Mesenchymal stem cell (in vitro differentiated cells and primary cell): ENCODE data around the gene METTL25B.
"Not testable (repeated sequence)": the region's sequence is repeated elsewhere in the genome, so short reads cannot be mapped to it uniquely, and the experiment has no call there.

Experiments
- DNase-seq: peaks from one replicate; pipeline ENCODE4 v3.0.0-alpha.2; 2013
- H2AFZ ChIP-seq: one replicate; pipeline ENCODE4 v1.6.1; 2013; ENCODE audit warnings: low read depth, mild to moderate bottlenecking, control low read depth, inconsistent platforms, low read length, moderate library complexity
- H2AK5ac ChIP-seq: 2 replicates; pipeline ENCODE4 v1.6.1; 2013; ENCODE audit warnings: low read length, moderate library complexity, mild to moderate bottlenecking, inconsistent platforms; ENCODE audit not compliant: severe bottlenecking
- H2BK120ac ChIP-seq: one replicate; pipeline ENCODE4 v1.6.1; 2013; ENCODE audit warnings: low read depth, mild to moderate bottlenecking, inconsistent platforms, low read length, moderate library complexity
- H2BK12ac ChIP-seq, 2 experiments: one replicate each; pipeline ENCODE4 v1.6.1; 2013; ENCODE audit warnings: inconsistent platforms in 2 of 2, low read length in 2 of 2, mild to moderate bottlenecking in 2 of 2, moderate library complexity in 2 of 2, control low read depth in 1 of 2
- H2BK15ac ChIP-seq: one replicate; pipeline ENCODE4 v1.6.1; 2013; ENCODE audit warnings: mild to moderate bottlenecking, low read depth, inconsistent platforms; ENCODE audit not compliant: poor library complexity, severe bottlenecking
- H2BK5ac ChIP-seq: 2 replicates; pipeline ENCODE4 v1.6.1; 2013; ENCODE audit warnings: low read depth, mild to moderate bottlenecking, low read length, control low read depth, inconsistent platforms; ENCODE audit not compliant: poor library complexity, severe bottlenecking
- H3K14ac ChIP-seq, 2 experiments: one replicate each; pipeline ENCODE4 v1.6.1; 2013; ENCODE audit warnings: inconsistent platforms in 2 of 2, low read length in 2 of 2, control low read depth in 1 of 2, mild to moderate bottlenecking in 1 of 2, moderate library complexity in 1 of 2
- H3K18ac ChIP-seq, 2 experiments: one replicate each; pipeline ENCODE4 v1.6.1; 2013; ENCODE audit warnings: inconsistent platforms in 2 of 2, low read length in 2 of 2, control low read depth in 1 of 2, low read depth in 1 of 2, mild to moderate bottlenecking in 1 of 2
- H3K23ac ChIP-seq, 2 experiments: one replicate each; pipeline ENCODE4 v1.6.1; 2013; ENCODE audit warnings: inconsistent platforms in 2 of 2, low read length in 2 of 2, mild to moderate bottlenecking in 2 of 2, moderate library complexity in 2 of 2, control low read depth in 1 of 2
- H3K27ac ChIP-seq: 2 replicates; pipeline ENCODE4 v1.5.1; 2013; ENCODE audit warnings: mild to moderate bottlenecking, moderate library complexity, low read length, control low read depth, inconsistent platforms; ENCODE audit not compliant: poor library complexity, severe bottlenecking
- H3K27me3 ChIP-seq, 2 experiments: 2 replicates each; pipeline versions ENCODE4 v1.6.1 to v1.7.0; 2013; ENCODE audit warnings: low read length in 2 of 2, mild to moderate bottlenecking in 2 of 2, moderate library complexity in 2 of 2, control low read depth in 1 of 2, inconsistent platforms in 1 of 2; ENCODE audit not compliant: control insufficient read depth in 1 of 2, insufficient read depth in 1 of 2
- H3K36me3 ChIP-seq, 2 experiments: 2 replicates each; pipeline versions ENCODE4 v1.6.1 to v1.7.0; 2013; ENCODE audit warnings: low read length in 2 of 2, control low read depth in 1 of 2, inconsistent platforms in 1 of 2, low read depth in 1 of 2, mild to moderate bottlenecking in 1 of 2; ENCODE audit not compliant: insufficient read depth in 2 of 2, control insufficient read depth in 1 of 2
- H3K4ac ChIP-seq, 2 experiments: one replicate each; pipeline ENCODE4 v1.6.1; 2013; ENCODE audit warnings: inconsistent platforms in 2 of 2, low read length in 2 of 2, mild to moderate bottlenecking in 2 of 2, moderate library complexity in 2 of 2, control low read depth in 1 of 2, low read depth in 1 of 2
- H3K4me1 ChIP-seq: 2 replicates; pipeline ENCODE4 v1.6.1; 2013; ENCODE audit warnings: low read depth, low read length, control low read depth; ENCODE audit not compliant: control insufficient read depth, insufficient read depth
- H3K4me2 ChIP-seq: 2 replicates; pipeline ENCODE4 v1.6.1; 2013; ENCODE audit warnings: low read length, mild to moderate bottlenecking, inconsistent platforms; ENCODE audit not compliant: poor library complexity, severe bottlenecking
- H3K4me3 ChIP-seq, 2 experiments: 2 replicates each; pipeline versions ENCODE4 v1.5.1 to v1.7.0; 2013; ENCODE audit warnings: low read length in 2 of 2, mild to moderate bottlenecking in 2 of 2, control low read depth in 1 of 2, low read depth in 1 of 2; ENCODE audit not compliant: insufficient read depth in 1 of 2
- H3K79me1 ChIP-seq: replicated peaks from 2 replicates; pipeline ENCODE4 v1.6.1; 2013; ENCODE audit warnings: mild to moderate bottlenecking, control low read depth, low read length, inconsistent platforms; ENCODE audit not compliant: poor library complexity, severe bottlenecking
- H3K9ac ChIP-seq: 2 replicates; pipeline ENCODE4 v1.7.0; 2013; ENCODE audit warnings: mild to moderate bottlenecking, low read length, moderate library complexity
- H3K9me3 ChIP-seq: 2 replicates; pipeline ENCODE4 v1.7.0; 2013; ENCODE audit warnings: mild to moderate bottlenecking, low read length; ENCODE audit not compliant: control insufficient read depth
- H4K8ac ChIP-seq: one replicate; pipeline ENCODE4 v1.6.1; 2013; ENCODE audit warnings: inconsistent platforms, mild to moderate bottlenecking, low read length, moderate library complexity
- H4K91ac ChIP-seq: one replicate; pipeline ENCODE4 v1.6.1; 2013; ENCODE audit warnings: mild to moderate bottlenecking, low read length, inconsistent platforms
- WGBS: methylation state at CpG from one replicate; pipeline ENCODE4 v1.1.7; 2013; ENCODE audit warnings: mixed read lengths; 5-methylcytosine and 5-hydroxymethylcytosine counted together

METTL25B gene

DNA sequence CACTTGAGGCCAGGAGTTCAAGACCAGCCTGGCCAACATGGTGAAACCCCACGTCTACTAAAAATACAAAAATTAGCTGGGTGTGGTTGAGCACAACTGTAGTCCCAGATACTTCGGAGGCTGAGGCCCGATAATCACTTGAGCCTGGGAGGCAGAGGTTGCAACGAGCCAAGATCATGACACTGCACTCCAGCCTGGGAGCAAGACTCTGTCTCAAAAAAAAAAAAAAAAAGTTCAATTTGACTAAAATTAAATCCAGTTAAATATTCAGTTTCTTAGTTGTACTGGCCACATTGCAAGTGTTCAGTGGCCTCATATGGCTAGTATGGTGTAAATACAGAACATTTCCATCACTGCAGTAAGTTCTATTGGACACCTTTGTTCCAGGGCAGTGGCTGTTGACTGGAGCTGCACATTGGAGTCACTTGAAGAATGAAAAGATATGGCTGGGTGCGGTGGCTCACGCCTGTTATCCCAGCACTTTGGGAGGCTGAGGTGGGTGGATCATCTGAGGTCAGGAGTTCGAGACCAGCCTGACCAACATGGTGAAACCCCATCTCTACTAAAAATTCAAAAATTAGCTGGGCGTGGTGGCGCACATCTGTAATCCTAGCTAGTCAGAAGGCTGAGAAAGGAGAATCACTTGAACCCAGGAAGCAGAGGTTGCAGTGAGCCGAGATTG lies 29.4 kb downstream of the METTL25B start:
- not testable (repeated sequence) for H3K14ac ChIP-seq, H3K9ac ChIP-seq, H3K27ac ChIP-seq, H3K23ac ChIP-seq, H2AK5ac ChIP-seq, H2BK120ac ChIP-seq, H3K4me2 ChIP-seq, H2BK5ac ChIP-seq, DNase-seq, H3K27me3 ChIP-seq, H3K4me1 ChIP-seq, H4K8ac ChIP-seq, H3K4ac ChIP-seq, H3K18ac ChIP-seq, H2BK12ac ChIP-seq, H4K91ac ChIP-seq, H3K9me3 ChIP-seq, H2BK15ac ChIP-seq, H3K36me3 ChIP-seq, H2AFZ ChIP-seq, H3K4me3 ChIP-seq
- 96% methylated on average over 10 of the region's 10 CpGs for WGBS
- peaks cover 12% of the 10 kb centered on the region for H3K79me1 ChIP-seq

DNA sequence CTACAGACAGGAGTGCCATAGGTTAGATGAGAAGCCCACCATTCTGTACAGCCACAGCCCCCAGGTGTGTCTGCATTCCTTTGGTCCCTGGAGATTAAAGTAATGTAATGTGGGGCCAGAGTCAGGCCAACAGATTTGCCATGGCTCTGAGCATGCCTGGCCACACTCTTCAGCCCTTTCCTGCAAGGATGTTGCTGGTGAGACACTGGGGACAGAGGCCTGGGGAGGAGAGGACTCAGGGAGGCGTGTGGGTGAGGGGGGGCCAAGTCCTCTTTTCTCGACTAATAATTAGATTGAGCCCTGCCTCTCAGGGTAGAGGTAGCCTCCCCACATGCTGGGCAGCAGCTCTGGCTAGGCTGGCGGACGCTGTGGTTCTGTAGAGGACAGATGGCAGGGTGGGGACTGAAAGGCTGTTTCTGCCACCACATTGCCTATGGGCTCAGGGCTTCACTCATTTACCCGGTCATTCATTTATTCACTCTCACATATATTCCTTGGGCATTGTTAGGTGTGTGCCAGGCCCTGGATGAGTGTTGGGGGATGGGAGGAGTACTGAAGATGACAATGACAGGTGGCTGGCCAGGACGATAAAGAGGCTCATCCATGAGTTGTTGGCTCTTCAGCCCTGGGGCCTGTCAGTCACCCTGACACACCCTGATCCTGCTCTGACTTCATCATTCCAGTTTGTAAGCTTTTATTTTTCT lies 32.0 kb downstream of the METTL25B start:
- H2BK15ac ChIP-seq, result no peak overlapping the region
- no peaks in the 10 kb centered on the region for H3K9me3 ChIP-seq
- H2AFZ ChIP-seq, result no peak overlapping the region
- H3K36me3 ChIP-seq, result no peaks in the 10 kb centered on the region
- H3K79me1 ChIP-seq, result peaks cover 6% of the 10 kb centered on the region
- H3K27ac ChIP-seq, result no peak overlapping the region
- no peak overlapping the region for H3K18ac ChIP-seq
- no peak for DNase-seq
- no peak overlapping the region for H2BK120ac ChIP-seq
- no peak overlapping the region for H3K9ac ChIP-seq
- no peak overlapping the region for H4K91ac ChIP-seq
- H3K4me2 ChIP-seq, result no peak overlapping the region
- no peak overlapping the region for H3K4me3 ChIP-seq
- H3K14ac ChIP-seq, result no peak overlapping the region
- H3K27me3 ChIP-seq, result no peaks in the 10 kb centered on the region
- 82% methylated on average over 5 of the region's 6 CpGs for WGBS
- no peak overlapping the region for H2BK5ac ChIP-seq
- no peak overlapping the region for H3K4ac ChIP-seq
- peaks cover 3% of the 10 kb centered on the region for H3K4me1 ChIP-seq
- no peak overlapping the region for H3K23ac ChIP-seq
- no peak overlapping the region for H4K8ac ChIP-seq
- H2AK5ac ChIP-seq, result no peak overlapping the region
- H2BK12ac ChIP-seq, result no peak overlapping the region

GRCh38 chr1:156760796-156761104 lies 32.5 kb downstream of the METTL25B start:
- H2BK15ac ChIP-seq, result no peak overlapping the region
- H3K4me1 ChIP-seq, result peaks cover 3% of the 10 kb centered on the region
- H3K9me3 ChIP-seq, result no peaks in the 10 kb centered on the region
- H3K14ac ChIP-seq, result no peak overlapping the region
- H4K8ac ChIP-seq, result no peak overlapping the region
- H3K27me3 ChIP-seq, result no peaks in the 10 kb centered on the region
- H3K4me3 ChIP-seq, result no peak overlapping the region
- peaks cover 4% of the 10 kb centered on the region for H3K79me1 ChIP-seq
- no peak overlapping the region for H2AK5ac ChIP-seq
- H3K4me2 ChIP-seq, result no peak overlapping the region
- WGBS, result 94% methylated on average over 4 of the region's 4 CpGs
- H2BK120ac ChIP-seq, result no peak overlapping the region
- no peak overlapping the region for H3K27ac ChIP-seq
- DNase-seq, result no peak
- no peak overlapping the region for H3K23ac ChIP-seq
- no peaks in the 10 kb centered on the region for H3K36me3 ChIP-seq
- no peak overlapping the region for H2BK5ac ChIP-seq
- H4K91ac ChIP-seq, result no peak overlapping the region
- H2BK12ac ChIP-seq, result no peak overlapping the region
- H3K4ac ChIP-seq, result no peak overlapping the region
- H2AFZ ChIP-seq, result no peak overlapping the region
- no peak overlapping the region for H3K9ac ChIP-seq
- H3K18ac ChIP-seq, result no peak overlapping the region

DNA sequence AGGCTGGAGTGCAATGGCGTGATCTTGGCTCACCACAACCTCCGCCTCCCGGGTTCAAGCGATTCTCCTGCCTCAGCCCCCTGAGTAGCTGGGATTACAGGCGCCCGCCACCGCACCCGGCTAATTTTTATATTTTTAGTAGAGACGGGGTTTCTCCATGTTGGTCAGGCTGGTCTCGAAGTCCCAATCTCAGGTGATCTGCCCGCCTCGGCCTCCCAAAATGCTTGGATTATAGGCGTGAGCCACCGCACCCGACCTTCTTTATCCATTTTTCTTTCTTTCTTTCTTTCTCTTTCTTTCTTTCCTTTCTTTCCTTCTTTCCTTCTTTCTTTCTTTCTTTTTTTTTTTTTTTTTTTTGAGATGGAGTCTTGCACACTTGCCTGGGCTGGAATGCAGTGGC lies 36.9 kb downstream of the METTL25B start:
- H3K4ac ChIP-seq, H3K27me3 ChIP-seq, H3K4me2 ChIP-seq, DNase-seq, H2AFZ ChIP-seq, H3K79me1 ChIP-seq, H3K9ac ChIP-seq, H2BK120ac ChIP-seq, H4K91ac ChIP-seq, H3K14ac ChIP-seq, H2BK5ac ChIP-seq, H2BK12ac ChIP-seq, H2AK5ac ChIP-seq, H3K36me3 ChIP-seq, H3K9me3 ChIP-seq, H2BK15ac ChIP-seq, H3K23ac ChIP-seq, H3K18ac ChIP-seq, H3K4me3 ChIP-seq, H4K8ac ChIP-seq, H3K27ac ChIP-seq, H3K4me1 ChIP-seq: not testable (repeated sequence)
- 97% methylated on average over 14 of the region's 15 CpGs for WGBS
